ENCODE results near the gene CD6. TPM values are rescaled to one million over a fixed set of nuclear protein-coding genes. Genes with fewer than 3 reads are reported as not detected.

The CD6 gene
- total and polyA plus RNA-seq, 2 of the 8 experiments (the other 6 are each of a cell fraction or from before 2014, with no cell fraction given): 0.03 TPM; not detected in 1

DNA sequence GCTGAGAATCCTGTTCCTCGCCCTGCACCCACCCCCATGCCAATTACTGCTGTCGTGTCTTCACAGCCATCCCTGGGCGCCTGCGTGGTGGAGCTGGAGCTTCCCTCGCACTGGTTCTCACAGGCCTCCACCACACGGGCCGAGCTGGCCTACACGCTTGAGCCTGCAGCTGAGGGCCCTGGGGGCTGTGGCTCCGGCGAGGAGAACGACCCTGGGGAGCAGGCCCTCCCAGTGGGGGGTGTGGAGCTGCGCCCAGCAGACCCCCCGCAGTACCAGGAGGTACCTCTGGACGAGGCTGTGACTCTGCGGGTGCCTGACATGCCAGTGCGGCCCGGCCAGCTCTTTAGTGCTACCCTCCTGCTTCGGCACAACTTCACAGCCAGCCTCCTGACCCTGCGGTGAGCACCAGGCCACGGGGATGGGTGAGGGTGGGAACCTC, 42.9 kb upstream of the CD6 start:
- POLR2A ChIA-PET (ENCODE audit: partially characterized antibody): interaction anchor here (1.4 kb wide), 2 partner anchors 12 to 17 kb away, joined by 3 to 4 read pairs; no protein-coding TSS in a partner anchor
- TF ChIP-seq POU5F1 (IDR thresholded peaks at IDR 0.05; ENCODE audit: low read depth, low read length) (no peak), SP2 (IDR thresholded peaks at IDR 0.05; ENCODE audit: low read length) (no peak), FOSL1 (IDR thresholded peaks at IDR 0.05; ENCODE audit: insufficient read depth, low read depth, low read length) (no peak), TBP (IDR thresholded peaks at IDR 0.05; ENCODE audit: low read depth, low read length) (no peak), SIRT6 (IDR thresholded peaks at IDR 0.05; ENCODE audit: low read length) (no peak)

More for the DNA sequence above, 42.9 kb upstream of the CD6 start:
- FAIRE-seq (no peak), DNase-seq (ENCODE audit: low read depth in 1 of 2, low spot score in 2 of 2) (no peak)
- H3K23me2 ChIP-seq (ENCODE audit: low read depth, low read length): peaks cover 11% of the 10 kb centered on the region; the same call in 1 of the 2 replicates
- H2AFZ ChIP-seq (ENCODE audit: low read length): no peak overlapping the region
- no peak overlapping the region for H3K14ac ChIP-seq (ENCODE audit: insufficient read length)
- no peak overlapping the region for H3K9ac ChIP-seq (replicated peaks in 1 of 4; ENCODE audit: extremely low read depth in 1 of 4, low read depth in 3 of 4, low read length in 3 of 4)
- no peak overlapping the region for H3K4me3 ChIP-seq (ENCODE audit: extremely low read depth in 1 of 4, insufficient read depth in 2 of 4, low read depth in 3 of 4, low read length in 4 of 4)
- H3K18ac ChIP-seq (ENCODE audit: extremely low read depth, low read length): no peak overlapping the region
- no peak overlapping the region for H2BK5ac ChIP-seq (ENCODE audit: low read depth, low read length)
- H3K4me2 ChIP-seq (ENCODE audit: insufficient read depth in 1 of 2, low read depth in 2 of 2, low read length in 2 of 2): no peak overlapping the region
- H2BK12ac ChIP-seq (ENCODE audit: low read depth, low read length): no peak overlapping the region
- peaks cover 0 to 3% (median 0%) of the 10 kb centered on the region in 4 experiments; a peak in 1 of 7 replicates for H3K27me3 ChIP-seq (replicated peaks in 1 of 4; ENCODE audit: control insufficient read depth in 3 of 4, extremely low read depth in 1 of 4, insufficient read depth in 3 of 4, low read length in 3 of 4)
- CTCF ChIA-PET (ENCODE audit: partially characterized antibody): interaction anchor here (0.9 to 1.9 kb wide), 3 partner anchors 10 to 97 kb away, joined by 3 to 9 read pairs (median 3); no protein-coding TSS in a partner anchor
- no peak overlapping the region for H3K27ac ChIP-seq (ENCODE audit: low read depth, low read length)
- H2BK15ac ChIP-seq (ENCODE audit: low read length): no peak overlapping the region
- 88% methylated on average over 20 of the region's 20 CpGs; no CpG with 5 or more reads in 1 of the 2 experiments for WGBS, 2 experiments (ENCODE audit: extremely low coverage in 1 of 2, insufficient coverage in 1 of 2, insufficient read length in 1 of 2, insufficient replicate concordance in 2 of 2, low coverage in 1 of 2, low lambda C conversion rate in 2 of 2, missing lambda C conversion rate in 1 of 2)
- no peak overlapping the region for H2BK120ac ChIP-seq (replicated peaks; ENCODE audit: low read depth, low read length)
- no peak overlapping the region for H2BK20ac ChIP-seq (ENCODE audit: low read length)
- H3K23ac ChIP-seq (ENCODE audit: insufficient read length): no peak overlapping the region
- H3K4me1 ChIP-seq (replicated peaks in 1 of 4; ENCODE audit: control insufficient read depth in 3 of 4, insufficient read depth in 4 of 4, low read length in 3 of 4): peaks cover 5 to 14% (median 6%) of the 10 kb centered on the region in 4 experiments; a peak in 6 of 7 replicates
- H4K5ac ChIP-seq (ENCODE audit: insufficient read length, low read depth, low read length): no peak overlapping the region
- peaks cover 11% of the 10 kb centered on the region for H3K79me1 ChIP-seq (ENCODE audit: low read depth, low read length)
- no peak overlapping the region for H2AK5ac ChIP-seq (ENCODE audit: low read depth, low read length)
- no peak overlapping the region for H4K91ac ChIP-seq (replicated peaks; ENCODE audit: insufficient read length, low read length)
- no peak overlapping the region for H3K56ac ChIP-seq (replicated peaks; ENCODE audit: insufficient read length, low read depth, low read length)
- H3K4ac ChIP-seq (replicated peaks; ENCODE audit: insufficient read length, low read depth, low read length): no peak overlapping the region
- peaks cover 10 to 48% (median 24%) of the 10 kb centered on the region in 4 experiments; a peak in 7 of 8 replicates for H3K36me3 ChIP-seq (ENCODE audit: control insufficient read depth in 2 of 4, insufficient read depth in 4 of 4, low read length in 3 of 4)
- H4K20me1 ChIP-seq (replicated peaks in 1 of 2; ENCODE audit: control insufficient read depth in 1 of 2, insufficient read depth in 2 of 2, low read length in 2 of 2): peaks cover 6 to 12% of the 10 kb centered on the region in 2 experiments
- H4K8ac ChIP-seq (ENCODE audit: extremely low read depth, insufficient read depth, low read length): no peak overlapping the region
- no peaks in the 10 kb centered on the region for H3K79me2 ChIP-seq (ENCODE audit: control insufficient read depth in 1 of 2, insufficient read depth in 2 of 2, low read length in 2 of 2)
- H3K9me3 ChIP-seq (ENCODE audit: insufficient read depth in 2 of 2, low read depth in 1 of 2, low read length in 1 of 2): no peaks in the 10 kb centered on the region

All from H1 (cell line).